ENCODE results near the gene ARHGAP8.
A peak's percentile ranks its signal among the peaks of the same experiment; 100 is the strongest.
"Not testable (repeated sequence)": the region's sequence is repeated elsewhere in the genome, so short reads cannot be mapped to it uniquely, and the experiment has no call there.

The ARHGAP8 gene

DNA sequence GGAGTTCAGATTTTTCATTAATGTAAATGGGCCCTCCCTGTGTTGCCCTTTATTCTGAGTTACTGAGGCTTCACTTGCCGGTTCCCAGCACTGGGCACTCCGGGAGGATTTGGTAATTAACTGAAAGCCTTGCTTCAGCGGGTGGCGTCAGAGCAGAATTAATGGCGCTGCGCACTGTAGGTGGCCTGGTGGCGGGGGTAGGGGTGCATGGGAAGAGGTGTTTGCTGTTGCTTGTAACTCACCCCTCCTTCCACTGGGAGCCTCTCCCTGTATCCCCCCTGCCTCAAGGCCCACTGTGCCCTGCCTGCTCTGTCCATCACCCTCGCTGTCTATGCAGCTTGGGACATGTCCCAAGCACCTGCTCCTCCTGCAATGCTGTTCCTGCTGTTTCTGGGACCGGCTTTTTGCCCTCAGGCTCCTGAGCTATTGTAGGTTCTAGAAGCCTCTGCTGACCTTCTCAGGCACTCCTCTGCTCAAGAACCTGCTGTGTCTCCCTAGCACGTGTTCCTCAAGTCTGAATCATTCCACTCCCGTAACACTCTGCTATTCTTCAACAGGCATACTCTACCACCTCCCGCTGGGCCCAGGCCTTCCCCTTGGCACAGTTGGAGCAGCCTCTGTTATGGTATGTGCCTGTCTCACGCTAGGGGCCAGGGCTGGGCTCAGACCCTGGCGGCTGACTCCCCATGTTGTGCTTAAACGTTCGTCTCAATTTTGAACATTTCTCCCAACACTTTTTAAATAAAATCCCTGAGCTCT lies 24.4 kb downstream of the ARHGAP8 start:
- peak; percentile 25 for DNase-seq

DNA sequence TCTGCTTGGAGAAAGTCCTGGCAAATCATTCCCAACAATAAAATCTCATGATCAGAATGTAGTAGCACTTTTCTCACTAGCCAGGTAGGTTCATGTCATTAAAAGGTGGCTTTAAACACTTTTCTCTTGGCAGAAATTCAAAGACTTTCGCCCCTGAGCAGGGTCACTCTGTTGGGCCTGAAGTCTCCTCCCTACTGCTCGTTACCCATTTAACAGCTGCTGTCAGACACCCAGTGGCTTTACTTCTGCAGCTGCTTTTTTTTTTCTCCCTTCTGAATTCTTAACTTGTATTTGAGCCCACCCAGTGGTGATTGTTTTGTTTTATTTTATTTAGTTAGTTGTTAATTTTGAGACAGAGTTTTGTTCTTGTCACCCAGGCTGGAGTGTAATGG lies 25.0 kb downstream of the ARHGAP8 start:
- DNase-seq = no peak

DNA sequence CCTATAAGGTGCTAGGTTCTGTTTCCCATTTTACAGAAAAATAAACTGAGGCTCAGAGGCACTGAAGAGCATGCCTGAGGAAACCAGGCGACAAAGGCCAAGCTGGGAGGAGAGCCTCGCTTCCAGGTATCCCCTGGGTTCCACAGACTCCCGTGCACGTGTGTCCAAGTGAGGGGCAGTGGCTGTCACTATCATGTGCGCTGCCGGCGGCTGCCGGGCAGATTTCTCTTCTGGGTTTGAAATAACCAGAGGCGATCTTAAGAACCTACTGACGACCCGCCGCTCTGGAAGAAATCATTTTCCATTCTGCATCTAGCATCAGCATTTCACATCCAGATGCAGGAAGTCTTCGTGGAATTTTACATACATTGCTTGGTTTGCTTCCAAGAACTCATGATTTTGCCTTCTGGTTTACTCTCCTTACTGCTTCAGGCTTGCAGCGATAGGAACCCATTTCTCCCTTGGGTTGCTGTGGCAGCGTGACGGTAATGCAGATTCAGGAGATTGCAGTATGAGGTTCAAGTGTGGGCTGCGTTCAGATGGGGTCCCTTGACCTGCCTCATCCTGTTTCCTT lies 28.6 kb downstream of the ARHGAP8 start:
- DNase-seq = no peak

DNA sequence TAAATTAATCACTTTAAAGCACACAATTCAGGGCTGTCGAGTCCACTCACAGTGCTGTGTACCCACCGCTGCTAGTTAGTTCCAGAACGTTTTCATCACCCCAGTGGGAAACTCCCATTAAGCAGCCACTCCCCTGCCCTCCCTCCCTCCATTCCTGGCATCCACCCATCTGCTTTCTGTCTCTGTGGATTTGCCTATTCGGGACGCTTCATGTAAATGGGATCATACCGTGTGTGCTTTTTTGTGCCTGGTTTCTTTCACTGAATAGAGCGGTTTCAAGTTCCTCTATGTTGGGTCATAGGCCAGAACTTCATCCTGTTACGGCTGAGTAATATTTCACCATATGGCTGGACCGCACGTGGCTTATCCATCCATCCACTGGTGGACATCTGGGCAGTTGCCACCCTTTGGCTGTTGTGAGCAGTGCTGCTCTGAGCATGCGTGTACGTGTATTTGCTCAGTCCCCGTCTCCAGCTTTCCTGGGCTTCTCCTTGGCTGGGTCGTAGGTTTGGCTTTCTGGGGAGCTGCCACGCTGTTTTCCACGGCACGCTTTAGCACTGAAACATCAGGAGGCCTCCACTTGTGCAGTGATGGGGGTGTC lies 30.1 kb downstream of the ARHGAP8 start:
- no peak for DNase-seq

DNA sequence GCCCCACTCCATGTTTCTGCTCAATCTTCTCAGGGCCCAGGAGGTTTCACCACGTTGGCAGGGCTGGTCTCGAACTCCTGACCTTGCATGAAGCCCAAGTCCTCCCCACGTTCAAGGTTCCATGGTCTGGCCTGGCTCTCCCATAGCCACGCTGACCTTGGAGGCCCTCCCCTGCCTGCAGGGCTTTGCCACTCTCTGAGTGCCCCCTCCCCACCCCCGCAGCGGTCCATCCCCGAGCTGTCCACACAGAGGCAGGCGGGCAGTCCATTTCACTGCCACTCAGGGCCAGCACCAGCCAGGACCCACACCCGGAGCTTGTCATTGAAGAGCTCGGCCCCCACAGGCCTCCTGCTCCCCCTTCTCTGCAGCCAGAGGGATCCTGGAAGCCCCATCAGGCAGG lies 30.7 kb downstream of the ARHGAP8 start:
- no peak for DNase-seq

DNA sequence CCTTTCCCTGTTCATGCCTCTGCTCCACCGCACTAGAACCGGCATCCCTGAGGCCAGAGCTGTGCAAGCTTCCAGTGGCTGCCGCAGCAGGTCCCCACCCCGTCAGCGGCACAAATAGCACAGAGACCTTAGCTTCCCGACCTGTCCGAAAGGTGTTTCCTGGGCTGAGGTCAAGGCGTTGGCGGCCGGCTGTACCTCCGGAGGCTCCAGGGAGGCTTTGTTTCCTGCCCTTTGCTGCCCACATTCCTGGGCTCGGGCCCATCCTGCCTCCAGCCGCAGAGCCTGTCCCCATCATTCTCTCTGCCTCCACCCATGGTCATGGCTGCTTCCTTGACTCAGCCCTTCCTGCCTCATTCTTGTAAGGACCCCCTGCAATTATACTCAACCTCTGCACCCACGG lies 31.2 kb downstream of the ARHGAP8 start:
- no peak for DNase-seq

DNA sequence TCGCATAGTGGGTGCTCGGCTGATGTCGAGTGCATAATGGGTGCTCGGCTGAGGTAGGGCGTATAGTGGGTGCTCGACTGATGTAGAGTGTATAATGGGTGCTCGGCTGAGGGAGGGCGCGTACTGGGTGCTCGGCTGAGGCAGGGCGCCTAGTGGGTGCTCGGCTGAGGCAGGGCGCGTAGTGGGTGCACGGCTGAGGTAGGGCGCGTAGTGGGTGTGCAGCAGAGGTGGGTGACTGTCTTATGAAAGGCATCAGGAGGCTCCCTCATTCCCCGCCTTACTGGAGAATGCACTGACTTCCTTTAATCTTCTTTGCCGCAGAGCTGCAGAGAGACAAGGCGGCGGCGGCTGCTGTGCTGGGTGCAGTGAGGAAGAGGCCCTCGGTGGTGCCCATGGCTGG lies 33.8 kb downstream of the ARHGAP8 start:
- DNase-seq = no peak

DNA sequence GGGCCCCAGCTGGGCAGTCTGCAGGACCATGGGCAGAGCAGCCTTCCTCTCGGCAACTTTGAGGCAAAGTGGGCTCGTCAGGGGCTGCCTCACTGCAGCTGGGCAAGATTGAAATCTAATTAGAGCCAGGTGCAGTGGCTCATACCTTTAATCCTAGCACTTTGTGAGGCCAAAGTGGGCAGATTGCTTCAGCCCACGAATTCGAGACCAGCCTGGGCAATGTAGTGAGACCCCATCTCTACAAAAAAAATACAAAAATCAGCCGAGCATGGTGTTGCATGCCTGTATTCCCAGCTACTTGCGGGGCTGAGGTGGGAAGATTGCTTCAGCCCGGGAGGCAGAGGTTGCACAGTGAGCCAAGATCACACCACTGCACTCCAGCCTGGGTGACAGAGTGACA lies 34.2 kb downstream of the ARHGAP8 start:
- no peak for DNase-seq

DNA sequence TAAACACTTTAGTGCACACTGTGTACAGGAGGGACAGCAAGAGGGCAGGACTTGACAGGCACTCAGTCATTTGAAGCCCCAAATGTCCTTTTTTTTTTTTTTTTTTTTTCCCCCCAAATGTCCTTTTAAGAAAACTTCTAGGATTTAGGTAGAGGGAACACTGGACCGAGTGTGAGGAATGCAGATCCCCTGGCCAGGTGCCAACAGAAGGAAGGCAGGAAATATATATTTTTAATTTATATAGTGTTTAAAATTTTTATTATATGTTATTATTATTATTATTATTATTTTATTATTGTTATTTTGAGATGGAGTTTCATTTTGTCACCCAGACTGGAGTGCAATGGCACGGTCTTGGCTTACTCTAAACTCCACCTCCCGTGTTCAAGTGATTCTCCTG lies 35.5 kb downstream of the ARHGAP8 start:
- no peak for DNase-seq

DNA sequence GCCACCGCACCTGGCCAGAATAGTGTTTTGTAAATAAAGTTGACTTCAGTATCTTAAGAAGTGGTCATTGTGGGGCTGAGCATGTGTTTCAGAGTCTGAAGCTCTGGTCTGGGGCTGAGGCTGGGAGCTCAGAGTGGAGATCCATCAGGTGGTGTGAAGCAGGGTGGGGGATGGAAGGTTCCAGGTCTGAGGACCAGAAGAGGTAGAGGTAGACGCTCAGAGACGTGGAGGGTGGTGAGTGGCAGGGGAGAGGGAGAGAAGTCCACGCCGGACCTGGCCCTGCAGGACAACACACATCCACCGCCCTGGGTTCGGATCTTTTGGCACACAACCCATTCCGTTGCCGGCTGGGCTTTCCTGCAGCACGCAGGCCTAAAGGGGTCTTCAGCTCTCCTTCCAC lies 40.7 kb downstream of the ARHGAP8 start:
- DNase-seq = no peak

DNA sequence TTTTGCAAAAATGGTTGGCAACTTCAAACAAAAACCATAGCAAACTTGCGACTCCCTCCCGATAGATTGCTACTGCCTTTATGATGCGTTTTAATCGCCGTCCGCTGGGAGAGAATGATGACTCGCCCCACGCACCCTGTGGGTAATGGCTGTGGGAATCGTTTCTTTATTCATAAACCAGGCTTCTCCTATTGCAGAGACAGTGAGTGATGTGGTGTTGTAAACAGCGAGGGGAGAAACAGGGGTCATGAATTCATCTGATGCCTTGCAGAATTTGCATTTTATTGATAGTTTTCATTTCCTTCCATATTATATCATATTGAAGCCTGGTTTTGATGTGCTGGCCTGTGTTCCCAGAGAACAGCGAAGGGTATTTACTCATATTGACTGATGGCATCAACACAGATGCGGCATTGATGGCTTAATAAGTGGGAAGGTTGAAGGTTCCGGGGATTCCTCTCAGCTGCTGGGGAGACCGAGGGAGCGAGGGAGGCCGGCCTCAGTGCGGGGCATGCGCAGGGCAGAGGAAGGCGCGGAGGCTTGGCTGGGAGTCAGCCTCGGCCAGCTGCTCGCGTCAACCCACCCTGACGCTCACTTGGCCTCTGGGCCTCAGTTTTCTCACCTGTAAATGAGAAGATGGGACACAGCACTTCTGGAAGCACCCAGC lies 41.3 kb downstream of the ARHGAP8 start:
- DNase-seq = no peak

DNA sequence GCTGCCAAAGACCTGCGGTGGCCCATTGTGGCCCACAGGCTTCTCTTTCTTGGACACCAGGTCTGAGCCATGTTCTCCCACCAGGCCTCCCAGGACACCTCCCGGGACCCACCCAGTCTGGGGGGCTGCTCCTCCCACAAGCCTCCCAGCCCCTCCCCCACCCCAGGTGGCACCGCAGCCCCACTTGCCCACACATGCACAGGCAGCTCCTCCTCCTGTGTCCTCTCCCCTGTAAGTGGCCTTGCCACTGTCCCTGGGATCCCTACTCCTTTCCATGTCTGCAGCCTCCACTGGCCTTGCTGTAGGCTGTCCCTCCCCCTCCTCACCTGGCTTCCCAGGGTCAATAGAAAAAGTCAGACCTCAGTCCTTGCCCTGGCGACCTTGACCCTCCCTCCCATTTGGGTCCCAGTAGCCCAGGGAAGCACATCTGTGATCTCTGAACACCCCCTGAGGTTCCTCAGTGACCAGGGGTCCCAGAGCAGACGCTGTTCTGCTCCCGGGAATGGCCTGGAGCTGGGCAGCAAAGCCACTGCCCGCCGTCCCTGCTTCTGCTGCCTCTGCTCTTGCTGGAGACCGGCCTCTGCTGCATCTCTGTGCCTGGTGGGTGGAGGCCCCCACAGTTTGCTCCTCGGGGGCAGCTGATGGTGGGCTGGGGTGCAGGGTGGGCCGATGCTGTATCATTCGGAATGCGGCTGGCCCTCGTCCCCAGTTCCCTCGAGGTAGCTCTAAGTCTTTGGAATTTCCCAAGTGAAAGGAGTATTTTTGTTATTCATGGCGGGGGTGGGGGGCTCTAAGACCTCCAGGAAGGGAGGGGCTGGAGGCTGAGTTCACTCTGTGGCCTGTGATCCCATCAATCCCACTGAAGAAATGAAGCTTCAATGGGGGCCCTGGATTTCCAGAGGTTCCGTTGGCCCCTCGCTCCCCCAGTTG lies 43.6 kb downstream of the ARHGAP8 start:
- no peak for DNase-seq

DNA sequence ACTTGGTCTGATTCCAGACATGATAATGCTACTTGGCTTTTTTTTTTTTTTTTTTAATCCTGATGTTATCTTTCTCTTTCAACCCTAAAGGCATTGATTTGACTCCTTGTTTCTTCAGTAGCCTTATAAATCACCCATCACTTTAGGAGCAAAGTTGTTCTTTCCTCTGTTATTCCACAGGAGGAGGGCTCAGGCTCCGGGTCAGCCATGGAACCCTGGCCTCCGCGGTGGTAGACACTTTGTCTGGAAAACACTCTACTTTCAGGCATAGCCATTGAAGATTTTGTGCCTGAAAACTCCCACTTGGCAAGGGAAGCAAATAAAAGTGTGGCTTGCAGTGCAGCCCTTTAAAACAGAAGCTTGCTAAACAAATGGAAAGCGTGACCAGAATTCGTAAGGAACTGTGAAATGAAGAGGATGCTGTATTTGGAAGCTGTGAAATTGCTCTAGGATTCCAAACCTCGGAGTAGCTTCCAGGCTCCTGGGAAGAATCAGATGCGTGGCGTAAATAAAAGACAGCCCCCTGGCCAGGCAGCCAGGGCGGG lies 44.9 kb downstream of the ARHGAP8 start:
- no peak for DNase-seq

DNA sequence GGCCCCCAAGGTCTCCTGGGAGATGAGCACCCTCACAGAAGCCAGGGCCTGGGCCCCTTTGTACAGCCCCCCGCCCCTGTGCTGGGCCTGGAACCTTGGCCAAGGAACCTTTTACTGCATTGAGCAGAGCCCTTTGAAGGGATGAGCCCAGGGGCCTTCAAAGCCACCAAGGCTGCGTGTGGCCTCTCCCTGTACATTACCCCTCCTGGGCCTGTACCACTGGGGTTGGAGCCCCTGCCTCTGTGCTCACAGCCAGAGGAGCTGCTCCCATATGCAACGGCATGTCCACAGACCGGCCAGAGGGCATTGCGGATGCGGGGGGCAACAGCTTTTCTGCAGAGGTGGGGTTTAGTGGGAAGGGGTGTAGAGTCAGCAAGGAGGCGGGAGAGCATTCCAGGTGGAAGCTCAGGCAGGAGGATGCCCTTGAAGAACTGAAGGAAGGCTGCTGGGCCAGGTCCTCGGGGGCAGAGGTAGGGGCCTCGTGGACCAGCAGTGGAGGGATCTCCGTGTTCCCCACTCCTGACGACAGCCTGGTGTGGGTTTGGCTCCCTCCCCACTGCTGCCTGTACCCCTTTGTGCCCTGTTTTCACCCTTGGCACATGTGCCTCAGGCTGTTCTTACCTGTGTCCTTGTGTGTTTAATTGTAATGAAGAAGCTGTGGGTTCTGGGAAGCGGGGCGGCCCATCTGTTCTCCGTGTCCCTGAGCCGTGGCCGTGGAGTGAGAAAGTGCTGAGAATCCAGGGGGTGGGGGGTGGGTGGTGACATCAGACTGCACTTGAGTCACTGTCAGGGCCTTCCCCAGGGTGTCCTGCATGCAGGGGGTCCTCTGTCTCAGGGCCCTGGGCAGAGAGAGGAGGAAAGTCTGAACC lies 46.9 kb downstream of the ARHGAP8 start:
- DNase-seq = no peak

DNA sequence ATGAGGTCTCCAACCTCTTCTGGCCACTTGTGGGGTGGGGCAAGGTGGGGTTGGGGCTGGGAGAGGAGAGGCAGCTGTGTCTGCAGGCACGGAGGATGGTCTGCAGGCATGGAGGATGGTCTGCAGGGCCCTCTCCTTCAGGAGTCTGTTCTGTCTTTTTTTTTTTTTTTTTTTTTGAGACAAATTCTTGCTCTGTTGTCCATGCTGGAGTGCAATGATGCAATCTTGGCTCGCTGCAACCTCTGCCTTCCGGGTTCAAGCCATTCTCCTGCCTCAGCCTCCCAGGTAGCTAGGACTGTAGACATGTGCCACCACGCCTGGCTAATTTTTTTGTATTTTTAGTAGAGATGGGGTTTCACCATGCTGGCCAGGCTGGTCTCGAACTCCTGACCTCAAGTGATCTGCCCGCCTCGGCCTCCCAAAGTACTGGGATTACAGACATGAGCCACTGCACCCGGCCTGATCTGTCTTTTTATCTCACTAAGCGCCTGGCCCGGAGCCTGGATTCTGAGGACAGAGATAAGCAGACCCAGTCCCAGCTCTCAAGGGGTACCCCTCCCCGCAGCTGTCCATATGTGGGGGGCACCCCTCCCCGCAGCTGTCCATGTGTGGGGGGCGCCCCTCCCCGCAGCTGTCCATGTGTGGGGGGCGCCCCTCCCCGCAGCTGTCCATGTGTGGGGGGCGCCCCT lies 47.7 kb downstream of the ARHGAP8 start:
- not testable (repeated sequence) for DNase-seq

DNA sequence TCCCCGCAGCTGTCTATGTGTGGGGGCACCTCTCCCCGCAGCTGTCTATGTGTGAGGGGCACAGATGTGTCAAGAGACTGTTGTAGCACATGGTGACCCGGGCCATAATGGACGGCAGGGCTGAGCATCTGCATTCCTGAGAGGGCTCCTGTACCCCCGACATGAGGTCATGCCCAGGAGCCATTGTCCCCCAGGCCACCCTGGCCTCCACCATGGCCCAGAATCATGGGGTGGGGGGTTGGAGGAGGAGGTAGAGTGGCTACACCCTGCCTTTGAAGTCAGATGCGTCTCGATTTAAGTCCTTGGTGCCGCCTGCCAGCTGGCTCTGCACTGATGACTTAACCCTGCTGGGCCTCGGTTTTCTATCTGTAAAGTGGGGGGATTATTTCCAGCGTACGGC lies 49.1 kb downstream of the ARHGAP8 start:
- DNase-seq = no peak

DNA sequence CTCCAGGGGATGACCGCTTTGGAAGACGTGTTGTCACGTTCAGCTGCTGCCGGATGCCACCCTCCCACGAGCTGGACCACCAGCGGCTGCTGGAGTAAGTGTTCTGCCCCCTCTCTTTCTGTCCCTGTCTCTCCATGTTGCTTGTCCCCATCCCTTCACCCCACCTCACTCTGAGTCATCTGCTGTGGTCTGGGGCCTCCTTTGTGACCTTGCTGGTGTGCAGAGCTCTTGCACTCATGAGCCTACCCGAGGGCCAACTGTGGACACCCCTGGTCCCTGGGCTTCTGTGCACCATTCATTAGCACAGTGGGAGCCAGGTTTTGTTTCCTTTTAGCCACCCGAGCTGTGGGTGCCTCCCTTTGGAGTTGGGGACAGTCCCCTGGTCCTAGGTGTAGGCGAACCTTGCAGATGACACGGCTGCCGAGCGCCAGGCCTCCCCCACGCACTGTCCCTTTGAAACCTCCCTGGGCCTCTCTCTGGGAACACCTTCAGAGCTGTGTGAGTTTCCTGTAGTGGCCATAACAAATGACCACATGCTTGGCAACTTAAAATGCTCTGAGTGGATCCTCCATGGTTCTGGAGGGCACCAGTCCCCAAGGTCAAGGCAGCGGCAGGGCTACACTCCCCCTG lies 49.8 kb downstream of the ARHGAP8 start:
- DNase-seq = no peak

DNA sequence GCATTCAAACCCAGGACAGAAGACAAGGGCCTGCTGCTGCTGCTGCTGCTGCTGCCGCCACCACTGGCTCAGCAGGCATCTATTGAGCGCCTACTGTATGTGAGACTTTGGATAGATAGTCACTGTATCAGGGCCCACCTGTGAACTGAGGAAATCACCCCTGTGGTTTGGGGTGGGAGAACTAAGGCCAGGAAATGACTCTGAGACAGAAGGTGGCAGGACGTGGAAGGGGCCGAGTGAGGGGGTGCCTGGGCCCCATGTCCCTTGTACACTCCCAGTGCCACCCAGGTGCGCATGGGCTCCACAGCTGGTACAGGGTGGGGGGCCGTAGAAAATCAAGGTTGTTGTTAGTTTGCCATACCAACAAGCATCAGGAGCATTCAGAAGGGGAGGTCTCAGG lies 50.6 kb downstream of the ARHGAP8 start:
- DNase-seq = no peak

DNA sequence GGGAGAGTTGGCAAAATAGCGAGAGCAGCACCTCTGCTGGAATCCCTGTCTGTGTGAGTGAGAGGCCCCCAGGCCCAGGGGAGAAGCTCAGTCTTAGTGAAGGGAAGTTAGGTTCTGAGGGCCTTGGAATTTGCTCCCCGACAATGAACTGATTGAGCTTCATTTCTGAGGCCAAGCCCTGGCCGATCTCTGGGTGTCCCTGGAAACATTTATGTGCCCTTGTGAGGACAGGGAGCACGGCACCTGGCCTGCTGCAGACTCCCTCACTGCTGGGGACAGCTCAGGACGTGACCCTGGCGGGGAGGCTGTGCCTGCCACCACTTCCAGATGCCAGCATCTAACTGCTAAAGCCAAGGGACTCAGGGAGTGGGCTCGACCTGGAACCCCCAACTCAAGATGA lies 52.0 kb downstream of the ARHGAP8 start:
- DNase-seq = no peak

DNA sequence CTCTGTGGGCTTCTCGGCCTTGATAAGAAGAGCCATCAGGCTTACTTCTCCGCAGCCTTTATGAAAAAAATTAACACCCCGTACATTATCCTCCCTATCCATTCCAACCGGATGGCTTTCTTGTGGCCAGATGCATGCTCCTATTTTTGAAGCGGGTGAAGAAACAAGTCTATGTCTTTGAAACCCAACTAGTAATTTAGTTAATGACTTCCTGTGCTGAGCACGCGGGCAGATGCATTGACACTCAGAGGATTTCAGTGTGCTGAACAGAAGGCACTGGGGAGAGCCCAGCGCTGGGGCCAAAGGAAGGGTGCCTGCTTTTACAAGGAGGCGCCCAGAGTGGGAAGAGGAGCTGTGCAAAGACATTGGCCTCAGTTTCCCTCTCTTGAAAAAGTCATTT lies 53.3 kb downstream of the ARHGAP8 start:
- DNase-seq = no peak
